HEK293 (cell line): Measurements from ENCODE around the gene JCAD.

Source experiments
- CTCF ChIA-PET: fragments of 350-600 bp; formaldehyde crosslinking; extraction: SDS; loops from one replicate; lab custom pipeline; 2021; ENCODE audit warnings: antibody characterized with exemption; lab: Yijun Ruan, JAX
- POLR2A ChIA-PET: fragments of 300-600 bp; formaldehyde crosslinking; extraction: SDS; loops from one replicate; lab custom pipeline; 2020; ENCODE audit warnings: antibody characterized with exemption, inconsistent platforms; lab: Yijun Ruan, JAX
- H3K27ac ChIP-seq: fragments of 200-500 bp; sonication (Bioruptor generic); 2 replicates; pipeline ENCODE4 v1.5.1; 2014; ENCODE audit warnings: low read depth, low read length, control low read depth, inconsistent platforms; ENCODE audit errors: extremely low read depth
- H3K36me3 ChIP-seq, 2 experiments: fragments of 200-500 bp in 1 of 2; sonication (Bioruptor generic) in 1 of 2; 1 replicate in 1 of 2; 2 replicates in 1 of 2; pipeline ENCODE4 v1.5.1; 2014 to 2017; ENCODE audit warnings: inconsistent platforms in 2 of 2, low read length in 2 of 2; ENCODE audit not compliant: control insufficient read depth in 2 of 2, insufficient read depth in 1 of 2
- H3K4me1 ChIP-seq: fragments of 200-500 bp; sonication (Bioruptor generic); 2 replicates; pipeline ENCODE4 v1.5.1; 2014; ENCODE audit warnings: mild to moderate bottlenecking, low read length, inconsistent platforms; ENCODE audit not compliant: control insufficient read depth, insufficient read depth
- H3K4me3 ChIP-seq: 2 replicates; pipeline ENCODE4 v1.5.1; 2011; ENCODE audit warnings: low read depth, mild to moderate bottlenecking, control low read depth, low read length, moderate library complexity
- H3K9me3 ChIP-seq: fragments of 200-500 bp; sonication (Bioruptor generic); 2 replicates; pipeline ENCODE4 v1.5.1; 2014; ENCODE audit warnings: low read depth, low read length, inconsistent platforms; ENCODE audit not compliant: control insufficient read depth, insufficient read depth
- BCL6B ChIP-seq: fragments of 450-650 bp; formaldehyde crosslinking; IDR thresholded peaks from 2 replicates; pipeline ENCODE4 v1.5.1; 2017; ENCODE audit warnings: missing biosample characterization, missing genetic modification characterization
- EGR2 ChIP-seq: fragments of 450-650 bp; formaldehyde crosslinking; IDR thresholded peaks from 2 replicates; pipeline ENCODE4 v1.5.1; 2016; ENCODE audit warnings: low read depth, missing biosample characterization, missing genetic modification characterization
- ELK4 ChIP-seq: IDR thresholded peaks from 2 replicates; pipeline ENCODE4 v1.6.1; 2011; ENCODE audit warnings: mild to moderate bottlenecking, low read depth, low read length, borderline replicate concordance
- HOXC10 ChIP-seq: sonication (generic); formaldehyde crosslinking; IDR thresholded peaks from 2 replicates; pipeline ENCODE4 v1.8.1; 2023; ENCODE audit warnings: mild to moderate bottlenecking, missing genetic modification reagents
- MEIS1 ChIP-seq: sonication (generic); formaldehyde crosslinking; IDR thresholded peaks from 2 replicates; pipeline ENCODE4 v1.8.1; 2022; ENCODE audit warnings: missing genetic modification reagents, mild to moderate bottlenecking, borderline replicate concordance
- MZF1 ChIP-seq: fragments of 450-650 bp; formaldehyde crosslinking; IDR thresholded peaks from 2 replicates; pipeline ENCODE4 v1.5.1; 2017; ENCODE audit warnings: missing biosample characterization, missing genetic modification characterization, borderline replicate concordance
- TRIM28 ChIP-seq: IDR thresholded peaks from 2 replicates; pipeline ENCODE4 v1.6.1; 2011; ENCODE audit warnings: low read length, control low read depth, borderline replicate concordance
- ZFP37 ChIP-seq: fragments of 450-650 bp; formaldehyde crosslinking; IDR thresholded peaks from 2 replicates; pipeline ENCODE4 v1.5.1; 2016; ENCODE audit warnings: missing biosample characterization, missing genetic modification characterization
- ZNF112 ChIP-seq: fragments of 450-650 bp; formaldehyde crosslinking; IDR thresholded peaks from 2 replicates; pipeline ENCODE4 v1.5.0; 2017; ENCODE audit warnings: missing biosample characterization, missing genetic modification characterization
- ZNF121 ChIP-seq: fragments of 450-650 bp; formaldehyde crosslinking; IDR thresholded peaks from 2 replicates; pipeline ENCODE4 v1.5.1; 2016; ENCODE audit warnings: missing biosample characterization, missing genetic modification characterization
- ZNF366 ChIP-seq: fragments of 450-650 bp; formaldehyde crosslinking; conservative IDR thresholded peaks from 2 replicates; pipeline ENCODE4 v1.5.1; 2016; ENCODE audit warnings: missing biosample characterization, missing genetic modification characterization
- ZNF596 ChIP-seq: fragments of 450-650 bp; IDR thresholded peaks from 2 replicates; pipeline ENCODE4 v1.5.0; 2018; ENCODE audit warnings: missing biosample characterization, mild to moderate bottlenecking, missing genetic modification characterization, moderate library complexity
- ZNF639 ChIP-seq: fragments of 450-650 bp; formaldehyde crosslinking; IDR thresholded peaks from 2 replicates; pipeline ENCODE4 v1.5.1; 2016; ENCODE audit warnings: missing biosample characterization, missing genetic modification characterization
- ZNF768 ChIP-seq: fragments of 450-650 bp; formaldehyde crosslinking; IDR thresholded peaks from 2 replicates; pipeline ENCODE4 v1.5.1; 2018; ENCODE audit warnings: missing biosample characterization, mild to moderate bottlenecking, missing genetic modification characterization
- ZNF791 ChIP-seq: fragments of 450-650 bp; formaldehyde crosslinking; IDR thresholded peaks from 2 replicates; pipeline ENCODE4 v1.5.1; 2016; ENCODE audit warnings: missing biosample characterization, missing genetic modification characterization
- ZNF837 ChIP-seq: fragments of 450-650 bp; formaldehyde crosslinking; IDR thresholded peaks from 2 replicates; pipeline ENCODE4 v1.5.1; 2016; ENCODE audit warnings: missing biosample characterization, missing genetic modification characterization

Gene JCAD

GRCh38 chr10:30068492-30069223 lies 9.3 kb upstream of the JCAD start:
- ChIA-PET CTCF (no interaction called here), POLR2A (no interaction called here)
- TF ChIP-seq ZFP37 (tag by site-specific recombination) (no peak), TRIM28 (peak; percentile 60; the same call in 1 of the 2 replicates)
- Histone ChIP-seq H3K4me3 (no peak overlapping the region), H3K36me3 (no peaks in the 10 kb centered on the region), H3K9me3 (no peaks in the 10 kb centered on the region), H3K4me1 (peaks cover 8% of the 10 kb centered on the region; the same call in 1 of the 2 replicates), H3K27ac (no peak overlapping the region)

- no peaks in the 10 kb centered on the region for H3K36me3 ChIP-seq
- TF ChIP-seq ZNF121 (no peak), MEIS1 (CRISPR knock-in tag) (no peak), ZNF639 (tag by site-specific recombination) (no peak), ELK4 (no peak), MZF1 (no peak), ZNF596 (tag by site-specific recombination) (no peak), ZNF366 (no peak), ZNF768 (tag by site-specific recombination) (no peak), HOXC10 (CRISPR knock-in tag) (no peak), ZNF791 (tag by site-specific recombination) (no peak), TRIM28 (no peak), ZNF837 (tag by site-specific recombination) (no peak), BCL6B (tag by site-specific recombination) (no peak)
- TF ChIP-seq, all 188 proteins: peak for 0
- CTCF ChIA-PET = interaction anchor here (0.6 to 1.3 kb wide), 2 partner anchors 61 to 220 kb away, joined by 4 read pairs; no protein-coding TSS in a partner anchor
- POLR2A ChIA-PET = interaction anchor here (0.7 kb wide), 2 partner anchors 21 to 270 kb away, joined by 3 to 4 read pairs; no protein-coding TSS in a partner anchor
- H3K9me3 ChIP-seq = no peaks in the 10 kb centered on the region
- H3K27ac ChIP-seq = no peak overlapping the region
- H3K4me1 ChIP-seq = no peaks in the 10 kb centered on the region
- no peak overlapping the region for H3K4me3 ChIP-seq
Measured at GRCh38 chr10:30063099-30063498, 3.7 kb upstream of the JCAD start.

GRCh38 chr10:30062582-30062981 lies 3.2 kb upstream of the JCAD start:
- TF ChIP-seq ZNF112 (tag by site-specific recombination) = no peak
- peak; percentile 51 for TF ChIP-seq EGR2 (tag by site-specific recombination)
- Histone ChIP-seq H3K4me3 (no peak overlapping the region), H3K9me3 (no peaks in the 10 kb centered on the region), H3K4me1 (peaks cover 4% of the 10 kb centered on the region; the same call in 1 of the 2 replicates), H3K27ac (no peak overlapping the region), H3K36me3 (no peaks in the 10 kb centered on the region)
- ChIA-PET CTCF (no interaction called here), POLR2A (no interaction called here)
